A549 (cell line): ENCODE data around the gene ZMYND8.

Experiments
- CEBPB ChIP-seq, 2 experiments: fragments of >200 bp in 1 of 2; sonication (Bioruptor Twin) in 1 of 2; formaldehyde crosslinking in 1 of 2; IDR thresholded peaks; 2 replicates each; pipeline ENCODE4 v1.6.1; 2012 to 2016
- EHMT2 ChIP-seq: fragments of 200-600 bp; sonication (generic); IDR thresholded peaks from 2 replicates; pipeline ENCODE4 v1.6.1; 2016; ENCODE audit warnings: antibody characterized with exemption, low read depth, mild to moderate bottlenecking, moderate library complexity
- EP300 ChIP-seq, 2 experiments: fragments of >200 bp; sonication (Bioruptor Twin); formaldehyde crosslinking; IDR thresholded peaks; 2 replicates in 1 of 2; 3 replicates in 1 of 2; pipeline ENCODE4 v1.6.1; 2016 to 2017
- USF2 ChIP-seq: fragments of 450-650 bp; IDR thresholded peaks from 2 replicates; pipeline ENCODE4 v1.6.1; 2014; ENCODE audit warnings: antibody characterized with exemption
- TF ChIP-seq, protein P1 (sequence below): fragments of >200 bp; sonication (Bioruptor Twin); formaldehyde crosslinking; IDR thresholded peaks from 3 replicates; pipeline ENCODE4 v1.5.1; 2016
- TF ChIP-seq, protein P2 (sequence below): IDR thresholded peaks from 2 replicates; pipeline ENCODE4 v1.6.1; 2012
- TF ChIP-seq, protein P3 (sequence below): fragments of 250-450 bp; sonication (Bioruptor Pico); IDR thresholded peaks from 2 replicates; pipeline ENCODE4 v1.5.0; 2021; ENCODE audit warnings: mild to moderate bottlenecking, moderate library complexity, borderline replicate concordance

- TF ChIP-seq EHMT2, result no peak
- no peak for TF ChIP-seq USF2
- TF ChIP-seq, protein P1, sequence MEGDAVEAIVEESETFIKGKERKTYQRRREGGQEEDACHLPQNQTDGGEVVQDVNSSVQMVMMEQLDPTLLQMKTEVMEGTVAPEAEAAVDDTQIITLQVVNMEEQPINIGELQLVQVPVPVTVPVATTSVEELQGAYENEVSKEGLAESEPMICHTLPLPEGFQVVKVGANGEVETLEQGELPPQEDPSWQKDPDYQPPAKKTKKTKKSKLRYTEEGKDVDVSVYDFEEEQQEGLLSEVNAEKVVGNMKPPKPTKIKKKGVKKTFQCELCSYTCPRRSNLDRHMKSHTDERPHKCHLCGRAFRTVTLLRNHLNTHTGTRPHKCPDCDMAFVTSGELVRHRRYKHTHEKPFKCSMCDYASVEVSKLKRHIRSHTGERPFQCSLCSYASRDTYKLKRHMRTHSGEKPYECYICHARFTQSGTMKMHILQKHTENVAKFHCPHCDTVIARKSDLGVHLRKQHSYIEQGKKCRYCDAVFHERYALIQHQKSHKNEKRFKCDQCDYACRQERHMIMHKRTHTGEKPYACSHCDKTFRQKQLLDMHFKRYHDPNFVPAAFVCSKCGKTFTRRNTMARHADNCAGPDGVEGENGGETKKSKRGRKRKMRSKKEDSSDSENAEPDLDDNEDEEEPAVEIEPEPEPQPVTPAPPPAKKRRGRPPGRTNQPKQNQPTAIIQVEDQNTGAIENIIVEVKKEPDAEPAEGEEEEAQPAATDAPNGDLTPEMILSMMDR, result no peak
- TF ChIP-seq, protein P2, sequence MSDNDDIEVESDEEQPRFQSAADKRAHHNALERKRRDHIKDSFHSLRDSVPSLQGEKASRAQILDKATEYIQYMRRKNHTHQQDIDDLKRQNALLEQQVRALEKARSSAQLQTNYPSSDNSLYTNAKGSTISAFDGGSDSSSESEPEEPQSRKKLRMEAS, result no peak
- no peak for TF ChIP-seq CEBPB (IDR thresholded peaks at IDR 0.05)
- TF ChIP-seq EP300 (IDR thresholded peaks at IDR 0.05), result no peak
- TF ChIP-seq, protein P3, sequence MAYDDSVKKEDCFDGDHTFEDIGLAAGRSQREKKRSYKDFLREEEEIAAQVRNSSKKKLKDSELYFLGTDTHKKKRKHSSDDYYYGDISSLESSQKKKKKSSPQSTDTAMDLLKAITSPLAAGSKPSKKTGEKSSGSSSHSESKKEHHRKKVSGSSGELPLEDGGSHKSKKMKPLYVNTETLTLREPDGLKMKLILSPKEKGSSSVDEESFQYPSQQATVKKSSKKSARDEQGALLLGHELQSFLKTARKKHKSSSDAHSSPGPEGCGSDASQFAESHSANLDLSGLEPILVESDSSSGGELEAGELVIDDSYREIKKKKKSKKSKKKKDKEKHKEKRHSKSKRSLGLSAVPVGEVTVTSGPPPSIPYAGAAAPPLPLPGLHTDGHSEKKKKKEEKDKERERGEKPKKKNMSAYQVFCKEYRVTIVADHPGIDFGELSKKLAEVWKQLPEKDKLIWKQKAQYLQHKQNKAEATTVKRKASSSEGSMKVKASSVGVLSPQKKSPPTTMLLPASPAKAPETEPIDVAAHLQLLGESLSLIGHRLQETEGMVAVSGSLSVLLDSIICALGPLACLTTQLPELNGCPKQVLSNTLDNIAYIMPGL (CRISPR knock-in tag), result no peak
Observed at GRCh38 chr20:47377122-47377722, 20.7 kb upstream of the ZMYND8 start.
